ENCODE measurements around the gene D2HGDH. TPM values are rescaled to one million over a fixed set of nuclear protein-coding genes. Genes with fewer than 3 reads are reported as not detected.

The D2HGDH gene
- total RNA-seq (2021; fragmentation: NEBNext Ultra II Directional; extraction: Animal tissue kit (Norgen Biotek cat#: 25700)) = 8.1 and 8.3 TPM in 2 replicates
- 3.4 and 9.8 TPM in 2 replicates for polyA plus RNA-seq (2011; rRNA removed)
- 7.6 TPM for polyA plus RNA-seq (2011; cell fraction: cytosol; rRNA removed)
- 34.5 TPM for polyA plus RNA-seq (2011; cell fraction: nucleus; rRNA removed)
- polyA plus RNA-seq (2012, experiment 1 of 2) = 7.6 to 12.7 TPM (median 8.9 TPM) in 4 replicates
- 3.3 TPM for polyA plus RNA-seq (2012, experiment 2 of 2)
- 4.2 TPM for polyA plus RNA-seq (2013, experiment 1 of 2)
- polyA plus RNA-seq (2013, experiment 2 of 2) = 3.3 TPM
- polyA minus RNA-seq (2011; rRNA and poly(A)+ RNA removed) = 5.0 and 7.3 TPM in 2 replicates
- 10.3 TPM for polyA minus RNA-seq (2011; cell fraction: cytosol; rRNA and poly(A)+ RNA removed)
- polyA minus RNA-seq (2011; cell fraction: nucleus; rRNA and poly(A)+ RNA removed) = 19.0 TPM
- long read RNA-seq, experiment 1, partial matches to known transcripts = 1 of 2 reads
- long read RNA-seq, experiment 1, other reads (novel, unspliced or antisense) = 1 of 2 reads
- long read RNA-seq, experiment 2, partial matches to known transcripts = 1 of 1 reads
- long read RNA-seq, experiment 2, other reads (novel, unspliced or antisense) = 0 of 1 reads

DNA sequence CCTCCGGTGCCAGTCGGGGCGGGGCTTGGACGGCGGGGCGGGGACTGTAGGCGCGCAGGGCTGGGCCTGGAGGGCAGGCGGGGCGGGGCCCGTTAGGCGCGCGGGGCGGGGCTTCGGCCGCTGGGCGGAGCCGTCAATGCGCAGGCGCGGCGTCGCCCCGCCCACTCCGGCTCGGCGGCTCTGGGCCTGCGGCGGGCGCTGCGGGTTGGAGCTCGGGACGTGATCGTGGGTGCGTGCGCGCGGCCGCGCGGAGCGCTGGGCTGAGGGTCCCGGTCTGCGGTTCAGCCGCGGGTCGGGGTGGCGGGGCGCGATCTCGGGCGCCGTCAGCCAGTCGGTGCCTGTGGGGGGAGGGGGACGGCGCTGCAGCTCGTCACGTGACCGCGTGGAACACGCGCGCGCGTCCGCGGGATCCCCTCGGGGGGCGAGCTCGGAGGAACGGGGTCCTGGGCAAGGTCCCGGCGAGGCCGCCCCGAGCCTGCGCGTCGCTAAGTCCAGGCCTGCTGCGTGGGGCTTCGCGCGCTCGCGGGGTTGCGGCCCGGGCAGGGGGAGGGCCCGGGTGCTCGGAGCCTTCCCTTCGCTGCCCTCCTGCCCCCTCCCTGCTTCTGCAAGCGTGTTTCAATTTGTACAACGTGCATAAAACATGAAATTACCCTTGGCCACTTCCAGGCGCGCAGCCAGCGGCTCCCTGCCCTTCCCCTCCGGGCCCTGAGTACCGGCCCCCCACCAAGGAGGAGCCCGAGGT, at the start of gene D2HGDH:
Gene D2HGDH, plus strand, starts transcription at position 164 of the 742 bp plus-strand sequence. CDS start 595 bp downstream, outside the sequence.
- H4K91ac ChIP-seq (replicated peaks; ENCODE audit: insufficient read length, low read length) = peak within 1 kb of the TSS; percentile 80
- H3K79me2 ChIP-seq (ENCODE audit: control insufficient read depth in 1 of 2, insufficient read depth in 2 of 2, low read length in 2 of 2) = no peaks in the 10 kb centered on the region
- peaks cover 0 to 6% (median 0%) of the 10 kb centered on the region in 4 experiments; a peak in 2 of 7 replicates for H3K4me1 ChIP-seq (replicated peaks in 1 of 4; ENCODE audit: control insufficient read depth in 3 of 4, insufficient read depth in 4 of 4, low read length in 3 of 4)
- H4K20me1 ChIP-seq (replicated peaks in 1 of 2; ENCODE audit: control insufficient read depth in 1 of 2, insufficient read depth in 2 of 2, low read length in 2 of 2) = peaks cover 1 to 5% of the 10 kb centered on the region in 2 experiments
- H3K4me3 ChIP-seq (ENCODE audit: extremely low read depth in 1 of 4, insufficient read depth in 2 of 4, low read depth in 3 of 4, low read length in 4 of 4) = peak within 1 kb of the TSS; percentile 71 to 94 (median 78)
- peak; percentile 50 to 98 for DNase-seq (ENCODE audit: low read depth in 1 of 2, low spot score in 2 of 2)
- no peaks in the 10 kb centered on the region for H3K9me3 ChIP-seq (ENCODE audit: insufficient read depth in 2 of 2, low read depth in 1 of 2, low read length in 1 of 2)
- no peak within 1 kb of the TSS for H2BK20ac ChIP-seq (ENCODE audit: low read length)
- H2AK5ac ChIP-seq (ENCODE audit: low read depth, low read length) = peak within 1 kb of the TSS; percentile 70; the same call in 1 of the 2 replicates
- peak within 1 kb of the TSS; percentile 13 for H3K4ac ChIP-seq (replicated peaks; ENCODE audit: insufficient read length, low read depth, low read length)
- H3K4me2 ChIP-seq (ENCODE audit: insufficient read depth in 1 of 2, low read depth in 2 of 2, low read length in 2 of 2) = peak within 1 kb of the TSS; percentile 73 to 94
- H2BK15ac ChIP-seq (ENCODE audit: low read length) = no peak within 1 kb of the TSS
- WGBS, 2 experiments (ENCODE audit: extremely low coverage in 1 of 2, insufficient coverage in 1 of 2, insufficient read length in 1 of 2, insufficient replicate concordance in 2 of 2, low coverage in 1 of 2, low lambda C conversion rate in 2 of 2, missing lambda C conversion rate in 1 of 2) = 0% methylated on average over 28 of the region's 98 CpGs; no CpG with 5 or more reads in 1 of the 2 experiments
- no peak within 1 kb of the TSS for H3K56ac ChIP-seq (replicated peaks; ENCODE audit: insufficient read length, low read depth, low read length)
- H3K36me3 ChIP-seq (ENCODE audit: control insufficient read depth in 2 of 4, insufficient read depth in 4 of 4, low read length in 3 of 4) = no peaks in the 10 kb centered on the region
- 0 out of 2 replicates have a peak within 1 kb of the TSS, but pooled peaks have one; percentile 61 for H2AFZ ChIP-seq (ENCODE audit: low read length)
- no peak within 1 kb of the TSS for H2BK12ac ChIP-seq (ENCODE audit: low read depth, low read length)
- peak within 1 kb of the TSS; percentile 93 for H4K8ac ChIP-seq (ENCODE audit: extremely low read depth, insufficient read depth, low read length)
- H3K27ac ChIP-seq (ENCODE audit: low read depth, low read length) = peak within 1 kb of the TSS; percentile 20; the same call in 1 of the 2 replicates
- H4K5ac ChIP-seq (ENCODE audit: insufficient read length, low read depth, low read length) = no peak within 1 kb of the TSS
- peak within 1 kb of the TSS in 3 of 4 experiments; percentile 8 to 32 (median 30); a peak in 4 of 7 replicates for H3K9ac ChIP-seq (replicated peaks in 1 of 4; ENCODE audit: extremely low read depth in 1 of 4, low read depth in 3 of 4, low read length in 3 of 4)
- H3K18ac ChIP-seq (ENCODE audit: extremely low read depth, low read length) = peak within 1 kb of the TSS; percentile 96
- no peak within 1 kb of the TSS for H3K23ac ChIP-seq (ENCODE audit: insufficient read length)
- H2BK120ac ChIP-seq (replicated peaks; ENCODE audit: low read depth, low read length) = no peak within 1 kb of the TSS
- peaks cover 2% of the 10 kb centered on the region; the same call in 1 of the 2 replicates for H3K79me1 ChIP-seq (ENCODE audit: low read depth, low read length)
- peaks cover 0 to 4% (median 3%) of the 10 kb centered on the region in 4 experiments; a peak in 4 of 7 replicates for H3K27me3 ChIP-seq (replicated peaks in 1 of 4; ENCODE audit: control insufficient read depth in 3 of 4, extremely low read depth in 1 of 4, insufficient read depth in 3 of 4, low read length in 3 of 4)
- peaks cover 12% of the 10 kb centered on the region; the same call in 1 of the 2 replicates for H3K23me2 ChIP-seq (ENCODE audit: low read depth, low read length)
- ChIA-PET CTCF (ENCODE audit: partially characterized antibody) (interaction anchor here (0.8 to 4.0 kb wide), 12 partner anchors 10 to 196 kb away, joined by 3 to 28 read pairs (median 4); partner anchors contain the start of genes DTYMK and ING5), POLR2A (ENCODE audit: partially characterized antibody) (interaction anchor here (0.6 to 10.7 kb wide), 8 partner anchors 9 to 97 kb away, joined by 3 to 64 read pairs (median 3); partner anchors contain the start of genes ATG4B, ING5 and THAP4)
- no peak for FAIRE-seq
- no peak within 1 kb of the TSS for H3K14ac ChIP-seq (ENCODE audit: insufficient read length)
- H2BK5ac ChIP-seq (ENCODE audit: low read depth, low read length) = no peak within 1 kb of the TSS
- TF ChIP-seq BACH1 (IDR thresholded peaks at IDR 0.05; ENCODE audit: low read length) (peak; percentile 87; the same call in 1 of the 2 replicates), ASH2L (IDR thresholded peaks at IDR 0.05; ENCODE audit: low read length) (peak; percentile 35), POLR2AphosphoS5 (IDR thresholded peaks at IDR 0.05; ENCODE audit: low read depth, low read length) (no peak), SUZ12 (IDR thresholded peaks at IDR 0.05; ENCODE audit: low read length) (peak; percentile 50; the same call in 1 of the 2 replicates), SP4 (IDR thresholded peaks at IDR 0.05; ENCODE audit: low read length) (no peak), JUN (IDR thresholded peaks at IDR 0.05; ENCODE audit: low read depth, low read length) (no peak), CREB1 (IDR thresholded peaks at IDR 0.05) (0 out of 2 replicates have a peak, but pooled peaks have one; percentile 0)
- TF ChIP-seq, protein P1, sequence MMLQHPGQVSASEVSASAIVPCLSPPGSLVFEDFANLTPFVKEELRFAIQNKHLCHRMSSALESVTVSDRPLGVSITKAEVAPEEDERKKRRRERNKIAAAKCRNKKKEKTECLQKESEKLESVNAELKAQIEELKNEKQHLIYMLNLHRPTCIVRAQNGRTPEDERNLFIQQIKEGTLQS (IDR thresholded peaks at IDR 0.05; ENCODE audit: insufficient read depth, low read depth, low read length) = peak; percentile 19; the same call in 1 of the 2 replicates
